Fibroblast of upper back skin (primary cell): ENCODE data around the gene ADH1C.
"Not testable (repeated sequence)": the region's sequence is repeated elsewhere in the genome, so short reads cannot be mapped to it uniquely, and the experiment has no call there.

Source experiments
- DNase-seq: peaks from one replicate; pipeline ENCODE4 v3.0.0-alpha.2; 2013

ADH1C gene

DNA sequence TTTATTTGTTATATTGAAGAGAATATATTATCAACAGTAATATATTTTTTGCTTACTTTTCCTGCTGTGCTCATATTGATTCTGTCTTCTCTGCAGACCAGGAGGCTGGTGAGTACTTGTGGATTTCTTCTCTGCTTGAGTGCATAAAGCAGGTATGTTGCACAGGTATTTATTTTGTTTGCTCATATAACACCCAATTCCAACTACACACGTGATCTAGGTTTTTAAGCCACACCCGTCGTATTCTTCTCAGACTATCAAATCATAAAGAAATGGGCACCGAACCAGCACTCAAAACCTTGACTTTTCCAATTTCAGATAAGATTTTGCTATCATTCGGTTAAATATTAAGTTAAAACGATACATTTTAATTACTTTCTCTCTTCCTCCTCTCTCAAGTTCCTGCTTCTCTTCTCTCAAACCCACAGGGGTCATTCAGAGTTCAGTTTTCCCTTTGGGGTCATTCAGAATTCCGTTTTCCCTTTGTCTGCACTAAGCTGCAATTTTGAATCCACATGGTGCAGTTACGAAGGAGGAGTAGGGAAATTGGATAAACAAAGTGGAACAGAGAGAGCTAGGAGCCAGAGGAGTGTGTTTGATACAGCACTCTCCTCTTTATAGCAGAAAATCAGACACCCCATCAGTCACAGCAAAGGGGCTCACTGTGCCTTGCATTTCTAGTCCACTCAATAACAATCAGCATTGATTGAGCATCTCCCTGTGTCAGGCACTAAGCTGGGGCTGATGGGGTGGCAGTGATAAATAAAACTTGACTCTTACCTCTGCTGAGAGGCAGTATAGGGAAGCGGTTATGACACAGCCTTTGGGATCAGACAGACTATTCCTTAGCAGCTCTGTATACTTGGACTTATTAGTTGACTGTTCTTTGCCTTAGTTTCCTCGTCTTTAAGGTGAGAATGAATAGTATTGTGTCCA is at the start of gene ADH1C:
TSS of gene ADH1C (minus strand) at position 145 of the 936 bp plus-strand sequence. CDS start at position 74, 71 bp downstream.
- DNase-seq = peak; percentile 3

DNA sequence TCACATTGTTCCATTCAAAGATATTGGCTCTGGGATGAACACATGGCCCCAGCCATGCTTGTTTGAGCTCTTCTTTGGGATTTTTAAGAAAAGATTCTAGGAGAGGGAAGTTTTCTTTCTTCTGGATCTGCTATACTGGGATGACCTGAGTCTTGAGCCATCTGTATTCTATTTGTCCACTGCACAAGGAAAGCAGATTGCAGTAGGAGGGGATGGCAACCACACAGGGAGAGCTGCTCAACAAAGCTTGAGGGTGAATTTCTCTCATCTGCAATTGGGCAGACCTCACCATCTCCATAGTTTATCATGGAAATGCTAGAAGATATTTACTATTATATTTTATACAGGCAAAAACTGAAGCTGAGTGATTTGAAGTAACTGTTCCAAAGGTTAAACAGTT is 48.3 kb upstream of the ADH1C start:
- no peak for DNase-seq

DNA sequence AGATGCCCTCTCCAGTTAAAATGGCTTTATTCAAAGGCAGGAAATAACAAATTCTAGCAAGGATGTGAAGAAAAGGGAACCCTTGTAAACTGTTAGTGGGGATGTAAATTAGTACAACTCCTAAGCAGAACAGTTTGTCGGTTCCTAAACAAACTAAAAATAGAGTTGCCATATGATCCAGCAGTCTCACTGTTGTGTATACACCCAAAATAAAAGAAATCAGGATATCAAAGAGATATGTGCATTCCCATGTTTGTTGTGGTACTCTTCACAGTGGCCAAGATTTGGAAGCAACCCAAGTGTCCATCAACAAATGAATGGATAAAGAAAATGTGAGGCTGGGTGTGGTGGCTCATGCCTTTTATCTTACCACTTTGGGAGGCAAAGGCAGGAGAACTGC is 46.5 kb upstream of the ADH1C start:
- no peak for DNase-seq

DNA sequence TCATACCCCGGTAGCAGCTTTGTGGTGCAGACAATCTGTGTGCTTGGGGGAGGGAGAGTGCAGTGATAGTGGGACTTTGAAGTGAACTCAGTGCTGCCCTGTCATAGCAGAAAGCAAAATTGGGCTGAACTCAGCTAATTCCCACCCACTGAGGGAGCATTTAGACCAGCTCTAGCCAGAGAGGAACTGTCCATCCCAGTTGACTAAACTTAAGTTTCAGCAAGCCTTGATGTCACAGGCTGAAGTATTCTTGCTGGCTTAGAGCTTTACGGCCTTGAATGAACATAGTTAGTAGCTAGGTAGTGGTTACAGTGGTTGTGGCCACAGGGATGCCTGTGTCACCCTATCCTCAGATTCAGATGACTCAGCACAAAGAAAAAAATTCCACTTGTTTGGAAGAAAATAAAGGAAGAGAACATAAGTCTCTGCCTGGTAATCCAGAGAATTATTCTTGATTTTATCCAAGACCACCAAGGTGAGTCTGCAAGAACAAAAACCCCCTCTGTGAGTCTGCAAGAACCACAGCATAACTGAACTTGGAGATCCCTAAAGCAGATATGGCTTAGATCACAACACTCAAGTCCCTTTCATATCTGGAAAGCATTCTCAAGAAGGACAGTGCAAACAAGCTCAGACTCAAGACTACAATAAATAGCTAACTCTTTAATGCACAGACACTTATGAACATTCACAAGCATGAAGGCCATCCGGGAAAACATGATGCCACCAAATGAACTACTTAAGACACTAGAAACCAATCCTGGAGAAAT is 43.2 kb upstream of the ADH1C start:
- DNase-seq = peak; percentile 77

DNA sequence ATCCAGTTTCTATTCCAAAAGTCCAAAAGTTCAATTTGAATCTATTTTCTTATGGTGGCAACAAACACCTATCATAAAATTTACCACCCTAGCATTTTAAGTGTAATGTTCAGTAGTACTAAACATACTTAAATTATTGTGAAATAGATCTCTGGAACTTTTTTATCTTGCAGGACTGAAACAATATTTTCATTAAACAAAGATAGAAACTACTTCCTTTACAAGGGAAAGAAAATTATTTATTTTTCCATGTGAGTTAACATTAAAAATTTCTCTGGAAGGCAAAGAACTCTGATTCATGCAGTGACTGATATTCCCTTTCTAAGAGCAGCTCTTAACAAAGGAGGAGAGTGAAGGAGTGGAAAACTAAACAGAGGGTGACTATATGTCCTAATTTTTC is 42.4 kb upstream of the ADH1C start:
- peak; percentile 38 for DNase-seq

DNA sequence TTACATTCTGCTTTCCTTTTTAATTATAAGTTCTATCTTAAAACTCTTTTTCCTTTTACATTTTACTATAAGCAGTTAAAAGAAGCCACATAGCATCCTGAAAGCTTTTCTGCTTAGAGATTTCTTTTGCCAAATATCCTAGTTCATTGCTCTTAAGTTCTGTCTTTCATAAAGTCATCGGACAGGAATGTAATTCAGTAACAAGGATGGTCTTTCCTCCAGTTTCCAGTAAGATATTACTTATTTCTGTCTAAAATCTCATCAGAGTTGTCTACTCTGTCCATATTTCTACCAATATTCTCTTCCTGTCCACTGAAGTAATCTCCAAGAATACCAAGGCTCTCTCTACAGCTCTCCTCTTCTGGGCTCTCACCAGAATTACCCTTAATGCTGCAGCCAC is 37.5 kb upstream of the ADH1C start:
- peak; percentile 85 for DNase-seq

DNA sequence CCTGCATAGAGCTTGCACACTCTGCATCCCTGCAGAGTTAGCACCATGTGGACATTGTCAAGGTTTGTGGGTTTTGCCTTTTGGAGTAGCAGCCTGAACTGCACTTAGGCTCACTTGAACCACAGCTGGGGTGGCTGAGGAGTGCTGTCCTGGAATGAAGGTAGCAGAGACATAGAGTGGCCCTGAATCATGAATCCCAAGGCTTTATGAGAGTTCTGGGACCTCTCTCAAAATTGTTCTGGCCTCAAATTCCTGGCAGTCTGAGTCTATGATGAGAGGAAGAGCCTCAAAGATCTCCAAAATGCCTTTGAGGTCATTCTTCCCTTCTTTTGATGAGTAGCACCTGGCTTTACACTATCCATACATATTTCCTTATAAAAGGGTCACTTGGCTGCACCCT is 37.1 kb upstream of the ADH1C start:
- peak; percentile 90 for DNase-seq

DNA sequence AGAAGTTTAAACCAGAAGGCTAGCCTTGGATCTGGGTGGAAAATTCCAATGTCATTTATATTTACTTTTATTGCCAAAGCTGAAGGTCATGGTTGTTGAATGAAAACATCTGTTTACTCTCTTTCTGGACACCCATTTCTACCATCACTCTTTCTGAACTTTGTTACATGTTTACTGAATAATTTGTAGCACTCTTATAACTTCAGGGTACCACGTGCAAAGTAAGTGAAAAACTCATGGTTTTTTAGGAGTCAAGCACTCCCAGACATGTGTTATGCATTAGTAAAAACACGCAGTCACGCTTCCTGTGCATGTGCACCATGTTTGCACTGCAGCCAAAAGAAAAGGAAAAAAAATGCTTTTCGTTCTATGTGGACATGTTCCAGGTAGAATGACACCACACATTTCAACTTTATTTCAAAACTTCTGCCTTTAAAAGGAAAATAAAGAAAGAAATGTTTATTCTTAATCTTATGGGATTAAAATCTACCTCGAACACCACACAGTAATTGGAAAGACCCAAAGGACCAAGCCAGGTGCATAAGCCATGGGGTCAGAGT is 31.4 kb upstream of the ADH1C start:
- DNase-seq = peak; percentile 96

DNA sequence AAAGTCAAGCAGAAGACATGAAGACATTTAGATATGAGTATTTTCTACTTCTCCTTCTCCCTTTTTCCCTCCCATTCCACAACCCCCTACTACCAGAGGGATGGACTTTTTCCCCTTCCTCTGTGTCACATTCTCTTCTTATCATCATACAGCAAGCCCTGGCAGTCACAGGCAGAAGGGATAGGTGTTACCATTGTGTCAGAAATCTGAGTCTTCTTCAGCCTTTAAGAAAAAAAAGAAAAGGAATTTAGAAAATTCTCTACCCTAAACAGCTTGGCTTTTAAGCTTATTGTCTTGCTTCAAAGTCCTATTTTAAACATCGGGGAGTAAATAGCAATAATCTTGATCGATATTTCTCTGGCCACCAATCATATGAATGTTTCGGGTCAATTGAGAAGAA is 30.9 kb upstream of the ADH1C start:
- DNase-seq = peak; percentile 26

DNA sequence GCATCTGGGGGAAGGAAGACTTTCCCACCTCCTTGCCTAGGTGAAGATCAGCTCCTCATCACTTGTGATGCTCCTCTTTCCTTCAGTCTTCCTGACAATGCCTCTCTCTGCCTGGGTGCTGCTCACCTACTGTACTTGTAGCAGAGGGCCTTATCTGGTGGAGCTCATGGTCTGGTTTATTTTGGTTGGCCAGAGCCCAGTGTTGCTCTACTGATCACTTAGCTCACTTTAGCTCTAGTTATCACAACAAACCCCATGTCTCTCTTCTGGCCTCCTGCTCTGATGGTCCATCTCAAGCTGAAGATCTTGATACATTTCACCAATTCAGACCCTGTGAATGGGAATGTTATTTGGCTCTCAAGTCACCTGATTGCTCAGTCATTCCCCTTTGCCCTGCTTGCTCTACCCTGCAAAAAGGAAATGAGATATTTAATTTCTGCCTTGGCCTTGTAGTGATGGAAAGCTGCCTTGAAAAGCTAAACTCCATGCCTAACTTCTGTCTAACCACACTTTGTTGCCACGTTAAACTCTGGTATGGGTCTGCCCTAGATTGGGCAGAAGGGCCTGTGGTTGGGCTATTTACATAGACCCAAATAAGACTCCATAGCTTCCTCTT is 30.3 kb upstream of the ADH1C start:
- no peak for DNase-seq

DNA sequence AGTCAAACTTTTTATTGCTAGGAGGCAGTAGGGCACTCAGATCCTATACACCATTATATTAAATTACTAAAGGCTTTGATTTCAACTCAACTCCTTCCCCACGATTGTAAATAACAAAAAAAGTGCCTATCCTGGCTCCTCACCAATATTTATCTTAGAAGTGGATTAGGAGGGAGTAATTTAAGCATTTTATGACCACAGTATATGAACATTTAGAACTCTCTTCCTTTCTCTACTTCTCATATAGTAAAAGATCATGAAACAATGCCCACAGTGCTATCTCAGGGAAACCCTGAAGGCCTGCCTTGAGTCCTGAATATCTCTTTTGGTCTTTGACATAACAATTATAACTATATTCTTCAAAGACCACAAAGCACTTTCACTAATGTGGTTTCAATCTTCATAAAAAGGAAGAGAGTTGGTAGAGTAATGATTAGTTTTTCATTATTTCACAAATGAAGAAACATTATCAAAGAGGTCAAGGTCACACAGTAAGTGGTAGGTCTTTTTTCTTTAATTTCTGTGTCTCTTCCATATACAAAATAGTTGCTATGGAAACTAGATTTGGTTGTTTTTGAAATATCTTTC is 29.1 kb upstream of the ADH1C start:
- DNase-seq = no peak

DNA sequence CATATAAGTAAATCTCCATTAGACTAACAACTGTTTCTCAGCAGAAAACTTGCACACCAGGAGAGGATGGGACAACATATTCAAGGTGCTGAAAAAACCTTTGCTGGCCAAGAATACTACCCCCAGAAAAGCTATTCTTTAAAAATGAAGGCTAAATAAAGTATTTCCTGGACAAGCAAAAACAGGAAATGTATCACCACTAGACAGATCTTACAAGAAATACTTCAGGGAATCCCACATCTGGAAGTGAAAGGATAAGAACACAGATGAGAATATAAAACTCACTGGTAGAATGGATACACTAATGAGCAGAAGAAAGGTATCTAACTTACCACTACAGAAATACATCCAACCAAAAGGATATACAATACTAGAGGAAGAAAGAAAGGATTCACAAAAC is 27.0 kb upstream of the ADH1C start:
- peak; percentile 40 for DNase-seq

DNA sequence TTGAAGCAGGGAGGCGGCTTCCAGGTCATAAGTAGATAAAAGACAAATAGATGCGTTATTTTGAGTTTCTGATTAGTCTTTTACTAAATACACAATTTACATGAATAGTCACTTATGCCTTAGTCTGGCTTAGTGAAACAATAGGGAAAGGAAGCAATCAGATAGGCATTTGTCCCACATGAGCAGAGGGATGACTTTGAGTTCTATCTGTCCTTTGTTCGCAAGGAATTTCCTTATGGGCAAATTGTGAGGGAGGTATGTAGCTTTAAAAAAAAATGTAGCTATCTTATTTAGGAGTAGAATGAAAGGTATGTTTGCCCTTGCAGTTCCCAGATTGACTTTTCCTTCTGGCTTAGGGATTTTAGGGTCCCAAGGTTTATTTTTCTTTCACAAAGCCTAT is 26.3 kb upstream of the ADH1C start:
- DNase-seq = no peak

DNA sequence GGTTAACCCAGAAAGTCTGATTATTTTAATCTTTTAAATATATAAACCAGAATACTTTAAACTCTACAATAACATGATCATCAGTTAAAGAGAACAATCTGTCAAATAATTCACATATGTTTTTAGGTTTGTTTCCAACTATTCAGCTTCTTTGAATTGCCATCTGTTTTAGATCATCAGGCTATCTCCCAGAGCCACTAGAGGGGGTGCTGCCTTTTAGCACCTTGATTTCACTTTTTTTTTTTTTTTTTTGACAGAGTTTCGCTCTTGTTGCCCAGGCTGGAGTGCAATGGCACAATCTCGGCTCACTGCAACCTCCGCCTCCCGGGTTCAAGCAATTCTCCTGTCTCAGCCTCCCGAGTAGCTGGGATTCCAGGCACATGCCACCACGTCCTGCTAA is 24.8 kb upstream of the ADH1C start:
- peak; percentile 82 for DNase-seq

DNA sequence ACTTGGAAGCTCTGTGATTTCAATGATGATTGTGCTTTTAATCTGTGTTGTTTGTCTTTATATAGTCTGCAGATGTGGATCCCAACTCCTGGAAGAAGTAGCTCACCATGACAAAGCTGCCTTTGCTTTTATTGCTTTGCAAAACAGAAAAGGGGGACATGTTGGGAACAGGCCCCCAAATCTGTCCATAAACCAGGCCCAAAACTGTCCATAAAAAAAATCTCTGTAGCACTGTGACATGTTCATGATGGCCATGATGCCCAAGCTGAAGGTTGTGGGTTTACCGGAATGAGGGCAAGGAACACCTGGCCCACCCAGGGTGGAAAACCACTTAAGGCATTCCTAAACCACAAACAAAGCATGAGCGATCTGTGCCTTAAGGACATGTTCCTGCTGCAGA is 19.9 kb upstream of the ADH1C start:
- DNase-seq = not testable (repeated sequence)

DNA sequence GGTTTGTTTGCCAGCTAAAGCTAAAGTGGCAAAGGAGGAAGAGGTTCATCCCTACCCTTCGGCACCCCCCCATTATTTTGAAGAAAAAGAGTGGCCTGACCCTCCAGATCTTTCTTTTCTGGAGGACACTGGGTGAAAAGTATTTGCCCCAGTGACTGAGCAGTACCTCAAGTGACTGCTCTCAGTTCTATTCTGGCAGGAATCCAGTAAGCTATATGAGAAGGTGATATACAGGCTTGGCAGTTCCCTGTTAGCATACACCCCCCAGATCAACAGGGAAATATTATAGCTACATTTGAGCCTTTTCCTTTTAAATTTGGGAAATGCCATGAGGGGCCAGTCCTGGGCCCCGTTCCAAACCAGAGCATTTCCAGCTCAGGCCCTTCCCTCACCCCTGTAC is 15.3 kb upstream of the ADH1C start:
- not testable (repeated sequence) for DNase-seq

DNA sequence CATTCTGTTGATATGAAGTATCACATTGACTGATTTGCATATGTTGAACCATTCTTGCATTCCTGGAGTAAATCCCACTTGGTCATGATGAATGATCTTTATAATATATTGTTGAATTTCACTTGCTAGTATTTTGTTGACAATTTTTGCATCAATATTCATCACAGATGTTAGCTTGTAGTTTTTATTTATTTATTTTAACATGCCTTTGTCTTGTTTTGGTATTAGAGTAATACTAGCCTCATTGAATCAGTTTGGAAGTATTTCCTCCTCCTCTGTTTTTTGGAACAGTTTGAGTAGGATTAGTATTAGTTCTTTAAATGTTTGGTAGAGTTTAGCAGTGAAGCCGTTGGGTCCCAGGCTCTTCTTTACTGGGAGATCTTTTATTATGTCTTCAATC is 13.9 kb upstream of the ADH1C start:
- DNase-seq = no peak

DNA sequence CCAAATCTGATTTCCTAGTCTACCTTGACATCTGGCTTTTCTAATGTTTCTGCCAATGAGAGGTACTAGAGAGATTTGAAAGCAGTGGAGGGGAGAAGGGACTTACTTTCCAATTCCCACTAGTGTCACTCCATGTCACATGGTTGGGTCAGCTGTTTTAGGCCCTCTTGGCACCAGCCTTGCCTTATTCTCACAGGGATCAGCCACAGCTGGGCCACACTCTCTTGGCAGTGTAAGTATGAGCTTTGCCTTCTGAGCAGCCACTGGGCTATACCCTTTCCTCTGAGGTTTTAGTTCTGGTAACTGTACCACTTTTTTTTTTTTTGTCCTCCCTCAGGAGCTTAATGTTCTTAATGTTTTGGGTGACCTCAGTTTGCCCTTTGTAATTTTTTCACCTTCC is 10.2 kb upstream of the ADH1C start:
- no peak for DNase-seq

DNA sequence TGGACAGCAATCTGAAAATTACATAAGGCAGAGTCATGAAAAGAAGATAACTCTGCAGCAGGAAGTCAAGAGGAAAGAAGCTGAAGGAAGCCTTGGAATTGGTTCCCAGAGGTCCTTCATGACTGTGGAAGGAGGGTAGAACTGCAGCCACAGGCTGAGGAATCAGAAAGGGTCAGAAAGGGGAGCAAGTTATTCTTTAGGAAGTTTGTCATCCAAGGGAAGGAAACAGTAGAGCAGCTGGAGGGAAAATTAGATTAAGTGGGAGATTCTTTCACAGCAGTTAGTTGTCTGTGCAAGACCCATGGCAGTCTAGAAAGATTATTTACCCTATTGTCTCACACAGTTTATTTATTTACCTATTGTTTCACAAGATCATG is 9.3 kb upstream of the ADH1C start:
- no peak for DNase-seq

DNA sequence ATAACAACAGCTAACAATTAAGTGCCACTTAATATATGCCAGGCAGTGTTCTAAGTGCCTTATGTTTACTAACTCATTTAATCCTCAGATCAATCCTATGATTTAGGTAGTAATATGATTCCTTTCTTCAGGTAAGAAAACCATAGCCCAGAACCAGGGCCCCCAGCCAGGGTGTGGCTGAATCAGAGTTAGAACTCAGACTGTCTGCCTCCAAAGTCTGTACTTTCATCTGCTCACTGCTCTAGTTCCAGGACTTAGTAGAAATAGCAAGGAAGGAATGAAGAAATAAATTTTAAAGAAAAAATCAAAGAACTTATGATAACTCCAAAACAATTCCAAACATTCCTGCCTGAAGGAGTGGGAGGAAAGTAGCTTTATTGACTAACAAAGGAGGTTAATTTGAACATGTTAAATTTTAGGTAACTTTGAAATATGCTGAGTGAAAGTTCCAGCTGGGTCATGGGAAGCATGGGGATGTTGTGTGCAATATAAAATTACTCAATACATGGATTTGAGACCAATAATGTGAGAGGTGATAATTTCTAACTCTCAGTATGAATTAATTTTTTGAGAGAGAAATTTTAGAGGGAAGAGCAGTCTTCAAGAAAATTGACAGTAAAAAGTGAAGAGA is 8.8 kb upstream of the ADH1C start:
- DNase-seq = no peak

DNA sequence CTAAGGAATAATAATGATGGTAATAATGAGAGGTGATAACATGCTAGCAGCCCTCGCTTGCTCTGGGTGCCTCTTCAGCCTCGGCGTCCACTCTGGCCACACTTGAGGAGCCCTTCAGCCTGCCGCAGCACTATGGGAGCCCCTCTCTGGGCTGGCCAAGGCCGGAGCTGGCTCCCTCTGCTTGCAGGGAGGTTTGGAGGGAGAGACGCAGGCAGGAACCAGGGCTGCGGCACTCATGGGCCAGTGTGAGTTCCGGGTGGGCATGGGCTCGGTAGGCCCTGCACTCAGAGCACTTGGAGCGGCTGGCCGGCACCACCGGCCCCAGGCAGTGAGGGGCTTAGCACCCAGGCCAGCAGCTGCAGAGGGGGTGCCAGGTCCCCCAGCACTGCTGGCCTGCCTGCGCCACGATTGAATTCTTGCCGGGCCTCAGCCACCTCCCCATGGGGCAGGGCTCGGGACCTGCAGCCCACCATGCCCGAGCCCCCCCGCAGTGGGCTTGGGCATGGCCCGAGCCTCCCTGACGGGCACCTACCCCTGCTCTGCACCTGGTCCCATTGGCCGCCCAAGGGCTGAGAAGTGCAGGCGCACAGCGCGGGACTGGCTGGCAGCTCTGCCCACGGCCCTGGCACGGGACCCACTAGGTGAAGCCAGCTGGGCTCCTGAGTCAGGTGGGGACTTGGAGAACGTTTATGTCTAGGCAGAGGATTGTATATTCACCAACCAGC is 7.1 kb upstream of the ADH1C start:
- no peak for DNase-seq

DNA sequence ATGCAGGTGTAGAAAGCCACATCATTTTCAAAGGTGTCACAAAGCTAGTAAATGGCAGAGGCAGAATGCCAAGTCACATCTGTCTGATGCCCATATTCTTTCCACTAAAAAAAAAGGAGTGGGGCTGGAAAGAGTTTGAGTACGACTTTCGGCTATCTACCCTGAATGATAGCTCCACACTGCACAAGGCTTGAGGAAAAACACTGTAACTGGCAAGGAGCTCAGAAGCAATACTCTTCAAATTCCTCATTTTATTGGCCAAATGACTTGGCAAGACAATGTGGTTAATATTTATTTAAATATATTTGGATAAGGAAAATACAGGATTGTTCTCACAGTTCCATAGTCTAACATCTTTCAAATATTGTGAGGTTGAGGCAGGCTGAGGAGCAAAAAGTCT is 5.4 kb upstream of the ADH1C start:
- DNase-seq = no peak
